Uterus (tissue), 4 donors: ENCODE measurements around the gene CLCF1. TPM values are rescaled to one million over a fixed set of nuclear protein-coding genes. Genes with fewer than 3 reads are reported as not detected.
A peak's percentile ranks its signal among the peaks of the same experiment; 100 is the strongest.

ENCODE experiments used
- DNase-seq, 2 donors: peaks; one replicate each; pipeline ENCODE4 v3.0.0-alpha.2; 2019 to 2020
- H3K27ac ChIP-seq, 2 donors: fragments of 200-600 bp; sonication (generic); 1 replicate in 1 of 2; 2 replicates in 1 of 2; pipeline ENCODE4 v1.5.1; 2016 to 2018
- H3K27me3 ChIP-seq, 2 donors: fragments of 200-600 bp; sonication (generic); one replicate each; pipeline ENCODE4 v1.5.1; 2018 to 2019; ENCODE audit warnings: control low read depth in 1 of 2
- H3K36me3 ChIP-seq, 2 donors: fragments of 200-600 bp; sonication (generic); one replicate each; pipeline ENCODE4 v1.5.1; 2019; ENCODE audit warnings: control low read depth in 1 of 2
- H3K4me1 ChIP-seq, 2 donors: fragments of 200-600 bp; sonication (generic); one replicate each; pipeline ENCODE4 v1.5.1; 2018 to 2019; ENCODE audit warnings: control low read depth in 1 of 2
- H3K4me3 ChIP-seq, 2 donors: fragments of 200-600 bp; sonication (generic); 1 replicate in 1 of 2; 2 replicates in 1 of 2; pipeline ENCODE4 v1.5.1; 2018 to 2019; ENCODE audit warnings: mild to moderate bottlenecking in 1 of 2
- H3K9me3 ChIP-seq, 2 donors: fragments of 200-600 bp; sonication (generic); one replicate each; pipeline ENCODE4 v1.5.1; 2019; ENCODE audit warnings: control low read depth in 1 of 2
- POLR2A ChIP-seq, 2 donors: fragments of 450-650 bp; IDR thresholded peaks; one replicate each; pipeline ENCODE4 v1.6.1; 2016; ENCODE audit warnings: antibody characterized with exemption in 2 of 2, mild to moderate bottlenecking in 1 of 2, moderate library complexity in 1 of 2
- intact Hi-C: fragments of 100-400 bp; cut with DNase I; formaldehyde crosslinking; loops from one replicate; pipeline ENCODE4 v1.15.1; 2023; ENCODE audit warnings: low total_unique reads
- total RNA-seq, 4 donors: library from RNA; depleted of rRNA in 3 of 4; stranded (reverse); fragments of >200 nt in 3 of 4; gene quantifications; one replicate each; pipeline versions ENCODE4 v1.1.0 to v1.2.4, GENCODE V29; 2014 to 2023
- TF ChIP-seq, protein P1 (sequence below), 4 experiments: fragments of 200-600 bp in 2 of 4; fragments of 450-650 bp in 2 of 4; sonication (generic) in 2 of 4; IDR thresholded peaks; one replicate each; pipeline ENCODE4 v1.5.1; 2016 to 2019; ENCODE audit warnings: antibody characterized with exemption in 4 of 4, mild to moderate bottlenecking in 2 of 4, moderate library complexity in 1 of 4
- donor health status: DM: yes; HTN: yes; CAD: no.

The CLCF1 gene
- total RNA-seq, 4 donors from 2014 or later: 0.77 to 19.3 (median 7.4) TPM

- H3K36me3 ChIP-seq: no peaks in the 10 kb centered on the region
- intact Hi-C loops: no loop called here
- no peaks in the 10 kb centered on the region for H3K27me3 ChIP-seq
- H3K4me3 ChIP-seq: peak overlapping the region; percentile 52 to 85
- no peaks in the 10 kb centered on the region for H3K9me3 ChIP-seq
- H3K4me1 ChIP-seq: no peaks in the 10 kb centered on the region
- peak overlapping the region; percentile 92 to 99 for H3K27ac ChIP-seq
- DNase-seq: peak; percentile 53 to 66
- TF ChIP-seq, protein P1, sequence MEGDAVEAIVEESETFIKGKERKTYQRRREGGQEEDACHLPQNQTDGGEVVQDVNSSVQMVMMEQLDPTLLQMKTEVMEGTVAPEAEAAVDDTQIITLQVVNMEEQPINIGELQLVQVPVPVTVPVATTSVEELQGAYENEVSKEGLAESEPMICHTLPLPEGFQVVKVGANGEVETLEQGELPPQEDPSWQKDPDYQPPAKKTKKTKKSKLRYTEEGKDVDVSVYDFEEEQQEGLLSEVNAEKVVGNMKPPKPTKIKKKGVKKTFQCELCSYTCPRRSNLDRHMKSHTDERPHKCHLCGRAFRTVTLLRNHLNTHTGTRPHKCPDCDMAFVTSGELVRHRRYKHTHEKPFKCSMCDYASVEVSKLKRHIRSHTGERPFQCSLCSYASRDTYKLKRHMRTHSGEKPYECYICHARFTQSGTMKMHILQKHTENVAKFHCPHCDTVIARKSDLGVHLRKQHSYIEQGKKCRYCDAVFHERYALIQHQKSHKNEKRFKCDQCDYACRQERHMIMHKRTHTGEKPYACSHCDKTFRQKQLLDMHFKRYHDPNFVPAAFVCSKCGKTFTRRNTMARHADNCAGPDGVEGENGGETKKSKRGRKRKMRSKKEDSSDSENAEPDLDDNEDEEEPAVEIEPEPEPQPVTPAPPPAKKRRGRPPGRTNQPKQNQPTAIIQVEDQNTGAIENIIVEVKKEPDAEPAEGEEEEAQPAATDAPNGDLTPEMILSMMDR (IDR thresholded peaks at IDR 0.05): peak in 3 of 4 experiments; percentile 44 to 59 (median 55)
- peak in 1 of 2 donors; percentile 15 for TF ChIP-seq POLR2A (IDR thresholded peaks at IDR 0.05)
Measured at GRCh38 chr11:67371189-67371910, 2.0 kb downstream of the CLCF1 start.

DNA sequence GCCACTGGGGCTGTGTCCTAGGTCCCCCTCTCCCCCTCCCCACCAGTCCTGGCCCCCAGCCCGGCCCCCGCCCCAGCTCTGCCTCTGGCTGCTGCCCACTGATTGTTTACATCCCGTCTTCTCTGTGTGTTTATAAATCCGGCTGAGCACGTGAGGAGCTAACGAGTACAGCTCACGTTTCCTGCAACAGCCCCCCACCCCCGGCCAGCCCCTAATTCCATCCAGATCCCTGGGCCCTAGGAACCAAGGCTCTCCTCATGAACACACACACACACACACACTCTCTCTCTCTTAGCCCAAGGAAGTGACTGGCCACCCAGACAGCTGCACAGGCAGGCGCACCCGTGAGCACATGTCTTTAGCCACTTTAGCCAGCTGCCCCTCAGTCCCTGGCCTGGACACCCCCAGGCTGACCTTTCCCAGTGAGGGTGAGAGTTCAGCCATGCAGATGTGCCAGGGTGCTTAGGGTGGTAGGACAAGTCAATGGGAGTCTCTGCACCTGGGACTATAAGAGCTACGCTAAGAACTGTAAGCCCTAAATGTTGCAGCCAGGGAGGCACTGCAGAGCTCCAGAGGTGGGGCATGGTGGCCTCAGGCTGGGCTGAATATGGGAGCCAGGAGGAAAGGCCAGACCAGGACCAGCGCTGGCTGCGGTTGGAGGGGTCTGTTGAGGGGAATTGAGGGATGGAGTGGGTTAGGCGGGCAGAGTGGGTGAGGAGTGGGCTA, 2.9 kb downstream of the CLCF1 start:
- peak overlapping the region; percentile 6 to 17 for H3K4me3 ChIP-seq
- intact Hi-C loops: no loop called here
- DNase-seq: peak; percentile 21 to 58

GRCh38 chr11:67369801-67370284, 3.6 kb downstream of the CLCF1 start:
- Histone ChIP-seq H3K4me3 (peak overlapping the region; percentile 6 to 17), H3K27ac (peak overlapping the region; percentile 92 to 99), H3K36me3 (no peaks in the 10 kb centered on the region), H3K27me3 (no peaks in the 10 kb centered on the region), H3K4me1 (peaks cover 5 to 14% of the 10 kb centered on the region in 2 donors), H3K9me3 (no peaks in the 10 kb centered on the region)
- DNase-seq: peak; percentile 63 to 86
- intact Hi-C loops: no loop called here
- peak; percentile 37 to 39 for TF ChIP-seq POLR2A (IDR thresholded peaks at IDR 0.05)
- TF ChIP-seq, protein P1 (IDR thresholded peaks at IDR 0.05): no peak

More for the DNA sequence above, 2.9 kb downstream of the CLCF1 start:
- Histone ChIP-seq H3K36me3 (no peaks in the 10 kb centered on the region), H3K4me1 (peaks cover 0 to 8% of the 10 kb centered on the region in 2 donors), H3K9me3 (no peaks in the 10 kb centered on the region), H3K27ac (peak overlapping the region; percentile 92 to 99), H3K27me3 (no peaks in the 10 kb centered on the region)
- TF ChIP-seq, protein P1 (IDR thresholded peaks at IDR 0.05): no peak
- TF ChIP-seq POLR2A (IDR thresholded peaks at IDR 0.05): no peak

DNA sequence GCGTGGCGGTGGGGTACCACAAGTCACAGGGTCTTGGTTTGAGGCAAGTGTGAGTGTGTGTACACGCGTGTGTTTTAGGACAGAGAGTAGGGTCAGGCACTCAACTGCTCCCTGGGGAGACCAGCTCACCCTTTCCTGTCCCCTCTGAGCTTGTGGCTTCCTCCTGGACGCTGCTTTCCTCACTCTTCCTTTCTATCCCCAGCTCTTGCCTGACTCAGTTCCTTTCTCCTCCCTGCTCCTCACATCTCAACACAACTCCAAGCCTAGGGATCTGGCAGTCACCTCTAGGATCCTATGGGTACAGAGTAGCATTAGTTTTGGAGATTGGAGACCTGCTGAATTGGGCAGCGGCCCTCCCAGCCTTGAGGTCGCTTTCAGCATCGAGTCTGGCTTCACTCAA, 4.1 kb downstream of the CLCF1 start:
- intact Hi-C loops: no loop called here
- Histone ChIP-seq H3K36me3 (no peaks in the 10 kb centered on the region), H3K4me3 (no peak overlapping the region), H3K27ac (peak overlapping the region; percentile 92 to 99), H3K9me3 (no peaks in the 10 kb centered on the region), H3K27me3 (no peaks in the 10 kb centered on the region), H3K4me1 (peaks cover 5 to 16% of the 10 kb centered on the region in 2 donors)
- DNase-seq: no peak
- TF ChIP-seq, protein P1 (IDR thresholded peaks at IDR 0.05): no peak
- no peak for TF ChIP-seq POLR2A (IDR thresholded peaks at IDR 0.05)

DNA sequence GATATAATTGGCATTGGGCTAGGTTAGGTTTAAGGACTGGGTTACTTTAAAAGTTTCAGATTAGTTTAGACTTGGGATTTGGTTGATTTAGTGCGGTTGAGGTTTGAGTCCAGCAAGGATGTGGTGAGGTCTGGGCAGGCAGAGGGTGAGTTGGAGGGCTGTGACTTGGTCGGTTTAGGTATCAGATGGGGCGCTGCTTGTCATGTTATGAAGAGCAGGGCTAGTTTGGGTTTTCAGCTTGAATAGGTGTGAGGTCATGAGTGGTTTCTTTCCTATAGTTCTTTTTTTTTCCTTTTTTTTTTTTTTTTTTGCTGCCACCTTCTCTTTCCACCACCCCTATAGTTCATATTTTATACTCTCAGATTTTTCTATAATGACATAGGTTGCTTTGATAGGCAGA, 4.8 kb downstream of the CLCF1 start:
- H3K4me3 ChIP-seq: no peak overlapping the region
- H3K4me1 ChIP-seq: peaks cover 5 to 16% of the 10 kb centered on the region in 2 donors
- DNase-seq: no peak
- intact Hi-C loops: no loop called here
- H3K36me3 ChIP-seq: no peaks in the 10 kb centered on the region
- TF ChIP-seq, protein P1 (IDR thresholded peaks at IDR 0.05): no peak
- no peak for TF ChIP-seq POLR2A (IDR thresholded peaks at IDR 0.05)
- H3K27ac ChIP-seq: peak overlapping the region; percentile 92 to 99
- no peaks in the 10 kb centered on the region for H3K27me3 ChIP-seq
- H3K9me3 ChIP-seq: no peaks in the 10 kb centered on the region
